Measurements from ENCODE around the gene MIPEP.

The MIPEP gene

DNA sequence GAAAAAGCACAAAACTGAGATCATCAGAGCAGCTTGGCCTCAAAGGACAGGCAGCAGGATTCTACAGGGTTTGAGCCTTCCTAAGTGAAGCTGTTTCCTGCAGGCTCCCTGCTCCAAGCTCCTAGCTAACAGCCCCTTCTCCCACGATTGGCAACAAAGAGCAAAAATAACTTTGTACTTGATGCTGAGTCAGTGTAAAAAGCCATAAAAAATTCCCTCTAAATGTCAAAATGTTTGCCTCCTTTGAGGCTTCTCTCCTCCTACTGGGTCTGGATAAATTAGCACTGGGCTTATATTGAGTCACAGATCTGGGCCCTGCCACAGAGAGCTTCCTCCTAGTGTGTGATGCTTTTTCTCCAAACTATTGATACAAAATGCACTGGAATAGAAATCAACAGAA lies 165.7 kb downstream of the MIPEP start:
- in situ Hi-C loops (cut with MboI; ENCODE audit: low sequenced_read_pairs): no loop called here

DNA sequence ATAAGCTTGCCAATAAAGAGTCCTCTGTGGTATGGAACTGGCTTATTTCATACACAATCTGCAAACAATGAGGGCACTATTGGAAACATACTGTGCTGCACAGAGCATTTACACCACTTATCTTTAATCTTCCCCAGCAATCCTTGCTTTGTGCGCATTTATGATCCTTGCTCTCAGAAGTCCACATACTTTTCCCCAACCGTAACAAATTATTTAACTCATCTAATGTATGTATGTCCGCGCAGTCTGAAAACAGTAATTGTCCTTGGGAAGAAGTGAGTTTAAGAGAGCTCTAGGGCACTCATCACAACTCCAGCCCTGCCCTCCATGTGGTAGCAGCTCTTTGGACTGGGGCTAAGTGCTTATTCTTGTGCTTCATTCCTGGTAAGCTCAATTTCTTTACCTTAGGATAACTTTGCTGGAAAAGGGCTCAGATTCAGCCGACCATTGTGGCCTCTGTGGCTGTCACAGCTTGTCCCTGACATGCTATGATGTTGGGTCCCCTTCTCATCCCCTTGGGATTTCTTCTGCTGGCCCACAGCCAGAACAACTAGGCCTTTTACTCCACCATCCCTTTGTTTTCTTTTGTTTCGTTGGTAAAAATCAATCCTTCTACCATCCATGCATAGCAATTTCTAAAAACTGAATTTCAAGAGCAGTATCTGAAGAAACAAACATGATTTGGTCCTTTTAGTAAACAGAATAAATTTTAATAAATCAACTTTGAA lies 166.3 kb downstream of the MIPEP start:
- in situ Hi-C loops (cut with MboI; ENCODE audit: low sequenced_read_pairs): no loop called here

DNA sequence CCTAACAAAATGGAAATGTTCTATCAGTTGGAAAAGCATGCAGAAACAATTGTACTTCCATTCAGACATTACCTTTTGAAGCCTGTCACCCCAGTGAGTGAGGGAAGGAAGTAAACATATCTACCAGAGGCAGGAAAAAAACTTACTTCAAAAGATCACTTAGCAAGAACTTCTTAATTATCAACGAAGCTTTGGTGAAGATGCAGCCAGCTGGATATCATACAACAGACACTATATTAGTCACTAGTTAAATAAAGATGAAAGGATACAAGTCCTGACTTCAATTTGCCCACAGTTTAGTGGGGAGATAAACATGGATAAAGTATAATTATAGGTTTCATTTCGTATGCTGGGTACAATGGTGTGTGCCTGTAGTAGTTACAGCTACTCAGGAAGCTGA lies 170.2 kb downstream of the MIPEP start:
- in situ Hi-C loops (cut with MboI; ENCODE audit: low sequenced_read_pairs): no loop called here

DNA sequence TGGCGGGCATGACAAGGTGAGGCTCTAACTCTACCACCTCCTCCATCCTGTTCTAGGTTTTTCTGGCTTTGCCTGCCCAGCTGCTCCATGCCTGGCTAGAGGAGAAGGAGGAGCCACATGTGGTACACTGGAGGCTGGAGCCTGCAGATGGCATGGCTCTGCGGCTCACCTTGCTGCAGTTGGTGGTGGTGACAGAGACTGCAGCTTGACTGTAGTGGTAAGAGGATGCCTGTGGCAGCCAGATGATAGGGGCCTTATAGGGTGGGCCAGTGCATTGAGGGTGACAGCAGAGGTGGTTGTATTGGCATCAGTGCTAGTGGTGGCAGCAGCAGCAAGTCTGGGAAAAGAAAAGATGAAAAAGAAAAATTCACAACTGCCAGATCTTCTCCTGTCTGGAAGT lies 172.8 kb downstream of the MIPEP start:
- in situ Hi-C loops (cut with MboI; ENCODE audit: low sequenced_read_pairs): no loop called here

DNA sequence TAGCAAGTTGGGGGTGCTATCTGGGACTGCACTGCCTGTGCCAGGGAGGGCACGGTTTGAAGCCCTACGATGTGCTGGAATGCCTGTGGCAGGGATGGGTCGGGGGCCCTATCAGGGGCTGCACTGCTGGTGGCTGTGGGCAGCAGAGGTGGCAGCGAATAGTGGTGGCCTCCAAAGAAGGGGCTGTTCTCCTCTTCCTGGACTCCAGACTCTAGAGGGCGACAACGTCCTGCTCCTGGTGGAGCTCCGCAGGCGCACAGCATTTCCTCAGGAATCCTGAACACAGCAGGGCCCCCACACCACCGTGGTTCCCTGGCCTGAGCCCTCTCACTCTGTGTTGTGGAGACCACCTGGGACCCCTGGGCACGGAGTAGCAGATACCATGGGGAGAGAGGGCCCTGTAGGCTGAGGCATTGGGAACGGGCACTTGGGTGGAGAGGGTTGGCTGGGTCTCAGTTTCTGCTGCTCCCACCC lies 173.4 kb downstream of the MIPEP start:
- in situ Hi-C loops (cut with MboI; ENCODE audit: low sequenced_read_pairs): no loop called here

DNA sequence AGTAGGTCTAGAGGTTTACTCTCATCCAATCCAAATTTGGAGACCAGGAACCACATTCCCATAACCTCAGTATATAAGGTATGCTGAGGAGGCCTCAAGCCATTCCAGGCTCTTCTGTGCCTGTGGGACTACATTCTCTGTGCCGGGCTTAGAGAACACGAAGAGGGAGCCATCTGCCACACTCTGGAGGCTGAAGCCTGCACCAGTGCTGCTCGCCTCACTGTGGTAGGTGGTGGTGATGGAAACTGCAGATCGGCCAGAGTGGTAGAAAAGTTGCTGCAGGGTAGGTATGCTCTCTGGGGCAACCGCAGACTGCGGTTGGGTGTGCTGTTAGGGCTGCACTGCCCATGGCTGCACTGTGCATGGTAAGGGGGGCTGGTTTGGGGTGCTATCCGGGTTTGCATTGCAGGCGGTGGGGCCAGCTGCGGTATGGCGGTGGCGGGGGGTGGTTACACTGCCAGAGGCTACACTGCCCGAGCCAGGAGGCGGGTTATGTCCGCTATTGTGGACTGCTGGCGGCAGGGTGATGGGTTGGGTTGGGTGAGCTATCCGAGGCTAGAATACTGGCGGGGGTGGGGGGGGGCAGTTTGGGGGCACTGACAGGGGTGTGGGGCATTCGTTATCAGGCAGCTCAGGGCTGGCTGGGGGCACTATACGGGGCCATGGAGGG lies 174.0 kb downstream of the MIPEP start:
- in situ Hi-C loops (cut with MboI; ENCODE audit: low sequenced_read_pairs): no loop called here

DNA sequence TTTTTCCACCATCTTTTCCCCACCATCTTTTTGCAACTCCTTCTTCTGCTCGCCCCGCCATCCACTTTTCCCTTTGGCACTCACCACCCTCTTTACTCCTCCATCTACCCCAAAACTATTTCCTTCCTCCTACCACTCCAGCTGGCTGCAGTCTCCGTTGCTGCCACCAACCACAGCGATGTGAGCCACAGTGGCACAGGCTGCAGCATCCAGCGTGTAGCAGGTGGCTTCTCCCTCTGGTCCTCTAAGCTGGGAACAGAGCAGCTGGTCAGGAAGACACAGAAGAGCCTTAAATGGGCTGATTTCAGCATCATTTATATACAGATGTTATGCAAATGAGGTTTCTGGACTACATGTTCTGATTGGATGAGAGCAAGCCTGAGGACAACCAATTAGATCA lies 174.5 kb downstream of the MIPEP start:
- in situ Hi-C loops (cut with MboI; ENCODE audit: low sequenced_read_pairs): no loop called here

DNA sequence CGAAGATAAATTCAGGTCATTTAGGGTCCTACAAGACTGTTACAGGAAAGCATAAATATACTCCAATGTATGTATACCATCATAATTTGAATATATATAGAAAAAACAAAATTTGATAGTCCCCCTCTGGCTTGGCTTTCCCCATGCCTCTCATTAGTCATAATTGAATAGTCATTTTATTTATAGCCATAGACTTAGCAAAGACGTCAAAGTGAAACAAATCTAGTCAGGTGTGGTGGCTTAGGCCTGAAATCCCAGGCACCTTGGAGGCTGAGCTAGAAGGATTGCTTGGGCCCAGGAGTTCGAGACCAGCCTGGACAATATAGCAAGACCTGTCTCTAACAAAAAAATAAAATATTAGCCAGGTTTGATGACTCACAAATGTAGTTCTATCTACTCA lies 177.8 kb downstream of the MIPEP start:
- in situ Hi-C loops (cut with MboI; ENCODE audit: low sequenced_read_pairs): no loop called here

DNA sequence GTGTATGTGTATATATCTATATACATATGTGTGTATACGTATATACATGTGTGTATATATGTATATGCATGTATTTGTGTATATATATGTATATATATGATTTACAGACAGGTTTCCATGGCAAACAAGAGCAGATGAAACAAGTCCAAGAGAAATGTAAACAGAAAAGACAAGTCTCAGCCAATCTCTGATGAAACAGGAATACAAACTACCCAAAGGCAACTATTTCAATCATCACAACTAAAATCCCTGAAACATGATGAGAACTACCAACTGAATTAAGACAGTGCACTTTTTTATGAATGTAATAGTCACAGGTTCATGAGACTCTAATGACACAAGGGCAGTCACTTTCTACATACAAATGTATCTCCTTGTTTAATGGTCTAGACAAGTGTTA lies 178.8 kb downstream of the MIPEP start:
- in situ Hi-C loops (cut with MboI; ENCODE audit: low sequenced_read_pairs): no loop called here

DNA sequence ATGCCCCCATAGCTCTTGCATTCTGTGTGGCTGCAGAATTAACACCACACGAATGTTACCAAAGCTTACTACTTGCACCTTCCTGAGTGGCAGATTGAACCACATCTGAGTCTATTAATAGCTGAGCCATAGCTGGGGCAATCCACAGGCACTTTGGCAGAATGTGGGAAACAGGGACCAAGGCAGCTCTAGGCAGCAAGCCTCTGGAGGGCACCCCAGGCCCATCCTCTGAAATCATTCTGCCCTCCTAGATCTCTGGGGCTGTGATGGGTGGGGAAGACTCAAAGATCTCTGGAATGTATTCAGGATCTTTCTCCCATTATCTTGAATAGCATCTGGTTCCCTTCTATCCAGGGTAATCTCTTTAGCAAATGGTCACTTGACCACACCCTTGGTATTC lies 179.7 kb downstream of the MIPEP start:
- in situ Hi-C loops (cut with MboI; ENCODE audit: low sequenced_read_pairs): no loop called here

DNA sequence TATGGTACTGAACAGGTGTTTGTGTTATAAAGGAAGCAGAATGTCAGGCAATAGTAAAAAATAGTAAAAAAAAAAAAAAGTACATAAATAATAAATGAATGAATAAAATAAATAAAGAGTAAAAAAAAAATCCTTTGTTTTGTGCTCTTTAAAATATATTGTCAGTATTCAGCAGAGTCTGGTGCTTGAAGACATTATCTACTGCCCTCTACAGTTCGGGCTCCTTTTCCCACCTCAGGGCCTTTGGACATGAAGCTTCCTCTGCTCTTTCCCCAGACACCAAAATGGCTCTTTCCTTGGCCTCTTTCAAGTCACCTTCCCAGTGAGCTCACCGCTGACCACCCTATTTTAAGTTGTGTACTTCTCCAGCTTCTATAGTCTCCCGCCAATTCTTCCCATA lies 181.5 kb downstream of the MIPEP start:
- in situ Hi-C loops (cut with MboI; ENCODE audit: low sequenced_read_pairs): no loop called here

DNA sequence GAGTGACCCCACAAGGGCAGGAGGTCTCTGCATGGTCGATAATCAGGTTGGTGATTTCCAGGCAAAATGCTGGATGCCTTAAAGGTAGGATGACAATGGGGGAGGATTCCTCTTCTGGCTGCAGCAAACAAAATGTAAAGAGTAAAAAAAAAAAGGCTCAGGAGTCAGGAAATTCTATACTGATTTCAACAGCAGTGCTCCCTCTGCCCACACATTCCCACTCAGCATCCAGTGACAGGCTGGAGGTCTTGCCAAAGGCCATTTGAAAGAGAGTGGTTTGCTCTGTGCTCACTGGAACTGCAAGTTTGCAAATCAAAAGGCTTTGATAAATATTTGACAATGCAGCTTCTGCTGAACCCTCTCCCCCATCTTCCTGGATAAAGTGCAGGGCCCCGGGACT lies 183.6 kb downstream of the MIPEP start:
- in situ Hi-C loops (cut with MboI; ENCODE audit: low sequenced_read_pairs): no loop called here

DNA sequence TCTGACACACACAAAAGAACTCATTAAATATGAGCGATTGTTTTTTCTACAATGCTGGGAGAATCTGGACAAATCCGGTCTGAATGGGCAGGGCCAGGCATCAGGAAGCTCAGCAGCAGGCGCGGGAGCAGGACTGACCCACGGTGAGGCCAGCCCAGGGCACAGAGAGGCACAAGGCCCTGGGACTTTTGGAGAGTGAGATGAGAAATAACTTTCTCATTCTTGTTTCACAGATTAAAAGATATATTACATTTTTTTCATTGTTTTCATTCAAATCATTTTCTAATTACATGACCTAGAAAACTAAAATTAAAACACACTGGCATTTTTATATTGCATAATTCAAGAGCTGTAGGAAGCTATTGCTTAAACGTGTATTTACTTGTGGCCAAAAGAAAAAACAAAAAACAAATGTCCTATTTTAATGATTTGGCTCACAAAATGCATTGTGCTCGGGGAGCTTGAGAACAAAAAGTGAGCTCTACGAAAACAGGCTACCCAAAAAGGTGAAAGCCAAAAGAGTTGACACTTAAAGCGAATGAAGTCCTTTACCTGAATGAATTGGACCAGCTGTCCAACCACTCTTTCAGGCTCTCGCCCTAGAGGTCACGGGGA lies 185.8 kb downstream of the MIPEP start:
- in situ Hi-C loops (cut with MboI; ENCODE audit: low sequenced_read_pairs): no loop called here

DNA sequence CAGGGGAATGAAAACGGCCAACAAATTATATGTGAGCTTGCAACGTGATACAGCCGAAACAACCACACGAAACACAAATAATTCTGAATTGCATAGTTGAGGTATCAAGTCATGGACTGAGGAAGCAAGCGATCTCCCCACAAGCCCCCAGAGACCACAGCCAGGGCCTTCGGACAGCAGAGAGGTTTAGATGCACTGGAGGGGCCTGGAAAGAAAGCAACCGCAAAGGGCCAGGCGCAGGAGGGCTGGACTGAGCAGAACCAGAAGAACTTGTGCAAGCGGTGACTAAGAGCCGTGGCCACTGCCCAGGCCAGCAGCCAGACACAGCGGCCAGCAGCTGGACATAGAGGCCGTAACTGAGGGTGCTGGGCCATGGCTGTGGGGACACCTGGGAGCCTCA lies 187.6 kb downstream of the MIPEP start:
- in situ Hi-C loops (cut with MboI; ENCODE audit: low sequenced_read_pairs): no loop called here

DNA sequence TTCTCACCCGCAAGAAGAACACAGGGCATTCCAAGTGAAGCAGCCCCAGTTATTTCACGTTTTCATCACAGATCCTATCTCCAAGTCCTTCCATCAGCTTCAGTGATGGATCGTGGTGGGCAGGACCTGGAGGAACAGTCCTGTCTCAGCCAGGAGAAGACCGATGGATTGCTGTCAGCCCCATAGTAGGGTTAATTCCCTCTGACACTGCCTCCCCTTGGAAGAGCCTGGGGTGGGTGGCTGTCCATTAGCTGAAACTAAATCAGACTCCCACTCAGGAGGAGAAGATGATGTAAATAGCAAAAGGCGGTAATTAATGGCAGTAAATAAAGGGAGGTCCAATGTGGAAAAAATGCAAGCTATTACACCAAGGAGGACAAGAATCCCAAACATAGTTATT lies 188.0 kb downstream of the MIPEP start:
- in situ Hi-C loops (cut with MboI; ENCODE audit: low sequenced_read_pairs): no loop called here

DNA sequence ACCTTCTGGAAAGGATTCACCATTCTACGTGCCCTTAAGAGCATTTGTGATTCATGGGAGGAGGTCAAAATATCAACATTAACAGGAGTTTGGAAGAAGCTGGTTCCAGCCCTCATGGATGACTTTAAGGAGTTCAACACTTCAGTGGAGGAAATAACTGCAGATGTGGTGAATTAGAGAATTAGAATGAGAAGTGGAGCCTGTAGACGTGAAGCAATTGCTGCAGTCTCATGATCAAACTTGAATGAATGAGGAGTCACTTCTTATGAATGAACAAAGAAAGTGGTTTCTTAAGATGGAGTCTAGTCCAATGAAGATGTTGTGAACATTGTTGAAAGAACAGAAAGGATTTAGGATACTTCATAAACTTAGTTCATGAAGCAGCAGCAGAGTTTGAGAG lies 189.9 kb downstream of the MIPEP start:
- in situ Hi-C loops (cut with MboI; ENCODE audit: low sequenced_read_pairs): no loop called here

DNA sequence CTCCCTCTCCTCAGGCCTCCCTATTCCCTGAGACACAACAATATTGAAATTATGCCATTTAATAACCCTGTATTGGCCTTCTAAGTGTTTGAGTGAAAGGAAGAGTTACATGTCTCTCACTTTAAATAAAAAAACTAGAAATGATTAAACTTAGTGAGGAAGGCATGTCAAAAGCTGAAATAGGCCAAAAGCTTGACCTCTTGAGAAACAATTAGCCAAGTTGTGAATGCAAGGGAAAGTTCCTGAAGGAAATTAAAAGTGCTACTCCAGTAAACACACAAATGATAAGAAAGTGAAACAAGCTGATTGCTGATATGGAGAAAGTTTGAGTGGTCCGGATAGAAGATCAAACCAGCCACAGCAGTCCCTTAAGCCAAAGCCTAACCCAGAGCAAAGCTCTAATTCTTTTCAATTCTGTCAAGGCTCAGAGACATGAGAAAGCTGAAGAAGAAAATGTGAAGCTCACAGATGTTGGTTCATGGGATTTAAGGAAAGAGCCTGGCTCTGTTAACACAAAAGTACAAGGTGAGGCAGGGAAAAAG lies 191.4 kb downstream of the MIPEP start:
- in situ Hi-C loops (cut with MboI; ENCODE audit: low sequenced_read_pairs): no loop called here

DNA sequence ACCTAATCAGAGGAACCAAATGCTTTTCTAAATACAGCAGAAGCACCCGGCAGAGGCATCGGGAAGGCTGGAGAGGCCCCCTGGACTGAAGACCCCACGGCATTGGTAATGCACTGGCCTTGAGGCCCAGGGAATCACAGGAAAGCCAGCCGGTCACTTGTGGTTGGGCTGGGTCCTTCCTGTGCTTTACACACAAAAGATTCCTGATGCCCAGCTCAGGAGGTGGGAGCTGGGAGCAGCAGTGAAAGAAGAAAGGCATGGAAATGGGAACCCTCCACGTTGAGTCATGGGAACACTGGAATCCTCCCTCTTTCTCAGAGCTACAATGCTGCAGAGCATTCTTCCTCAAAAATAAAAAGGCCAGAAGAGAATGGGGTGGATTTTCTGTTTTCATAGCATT lies 192.6 kb downstream of the MIPEP start:
- in situ Hi-C loops (cut with MboI; ENCODE audit: low sequenced_read_pairs): no loop called here

DNA sequence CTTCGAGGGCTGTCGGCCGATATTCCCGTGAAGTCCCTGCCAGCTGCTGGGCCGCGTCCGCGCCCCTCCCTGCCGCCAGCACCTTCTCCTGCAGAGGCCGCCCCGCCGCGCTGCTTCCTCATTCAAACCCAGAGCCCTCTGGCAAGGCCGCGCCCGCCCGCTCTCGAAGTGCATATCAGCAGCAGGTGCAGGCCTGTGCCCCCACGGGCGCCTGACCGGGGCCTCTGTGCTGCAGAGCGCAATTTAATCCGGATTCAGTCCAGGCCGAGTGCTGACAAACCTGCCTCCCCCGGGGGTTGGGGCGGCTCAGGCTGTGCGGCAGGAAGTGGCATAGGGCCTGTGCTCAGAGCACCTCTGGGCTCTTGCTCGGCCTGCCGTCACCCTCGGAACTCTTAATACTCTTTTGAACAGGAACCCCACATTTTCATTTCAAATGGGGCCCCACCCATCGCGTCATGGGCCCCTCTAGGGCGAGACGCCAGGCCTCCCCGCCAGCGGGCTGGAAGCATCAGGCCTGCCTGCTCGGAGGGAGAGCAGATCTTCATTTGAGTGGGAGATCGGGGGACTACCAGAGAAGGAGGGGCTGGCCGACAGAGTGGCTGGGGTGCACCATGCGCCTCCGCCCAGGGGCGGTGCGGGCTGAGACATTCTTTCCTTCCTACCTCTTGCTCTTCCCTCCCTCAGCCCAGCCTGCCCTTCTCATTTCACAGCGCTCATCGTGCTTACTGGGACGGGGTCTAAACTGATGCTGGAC lies 193.3 kb downstream of the MIPEP start:
- in situ Hi-C loops (cut with MboI; ENCODE audit: low sequenced_read_pairs): no loop called here

DNA sequence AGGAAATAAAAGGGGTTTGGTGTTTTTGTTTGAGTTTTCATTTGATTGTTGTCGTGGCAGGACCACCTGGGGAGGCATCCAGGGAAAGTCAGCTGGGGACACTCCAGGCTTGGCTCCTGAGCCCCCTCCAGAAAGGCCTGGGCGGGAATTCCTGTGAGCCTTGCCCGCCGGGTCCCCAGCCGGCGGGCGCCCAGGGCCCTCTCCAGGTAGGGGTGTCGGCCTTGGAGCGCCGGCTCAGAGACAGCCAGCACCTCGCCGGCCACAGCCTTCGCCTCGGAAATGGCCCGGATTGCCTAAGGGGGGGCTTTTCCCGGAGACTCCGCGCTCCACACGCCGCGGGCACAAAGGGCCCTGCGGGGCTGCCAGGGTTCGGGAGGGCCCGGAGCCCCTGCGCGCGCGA lies 194.0 kb downstream of the MIPEP start:
- in situ Hi-C loops (cut with MboI; ENCODE audit: low sequenced_read_pairs): no loop called here

DNA sequence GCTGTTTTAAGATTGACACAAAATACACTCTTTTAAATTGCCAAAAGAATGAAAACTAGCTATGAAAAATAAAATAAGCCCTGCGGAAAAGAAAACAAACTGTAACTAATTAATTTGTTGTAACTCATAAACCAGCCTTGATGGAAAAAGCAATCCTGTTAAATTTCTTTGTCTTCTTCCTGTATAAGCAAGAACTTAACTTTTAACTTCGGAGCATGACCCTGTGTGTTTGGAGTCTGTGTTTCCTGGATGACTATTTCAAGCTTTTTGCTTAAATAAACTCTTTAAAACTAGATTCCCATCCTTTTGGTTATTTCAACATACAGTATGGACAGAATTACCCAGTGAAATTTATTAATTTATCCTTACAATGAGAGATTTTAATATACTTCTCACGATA lies 196.4 kb downstream of the MIPEP start:
- in situ Hi-C loops (cut with MboI; ENCODE audit: low sequenced_read_pairs): no loop called here

All from HL-60/S4 treated with phorbol 12-myristate 13-acetate at 8.2 ng/mL for 4 days and 3 days (cell line).